GM12872 (cell line): Measurements from ENCODE around the gene NR1H4.

Experiments used
- CTCF ChIP-seq: IDR thresholded peaks from 3 replicates; pipeline ENCODE4 v1.5.1; 2011; ENCODE audit warnings: low read depth, mild to moderate bottlenecking, low read length, moderate library complexity; ENCODE audit not compliant: insufficient read depth

NR1H4 gene

GRCh38 chr12:100439797-100440196 lies 33.9 kb upstream of the NR1H4 start:
- no peak for TF ChIP-seq CTCF

GRCh38 chr12:100442403-100442802 lies 31.3 kb upstream of the NR1H4 start:
- no peak for TF ChIP-seq CTCF

GRCh38 chr12:100443434-100443833 lies 30.2 kb upstream of the NR1H4 start:
- TF ChIP-seq CTCF, result no peak

GRCh38 chr12:100445081-100445481 lies 28.6 kb upstream of the NR1H4 start:
- no peak for TF ChIP-seq CTCF

GRCh38 chr12:100447381-100447780 lies 26.3 kb upstream of the NR1H4 start:
- no peak for TF ChIP-seq CTCF

- TF ChIP-seq CTCF, result no peak
These were observed 25.0 kb upstream of the NR1H4 start for GRCh38 chr12:100448656-100449055.

- no peak for TF ChIP-seq CTCF
These were observed 22.9 kb upstream of the NR1H4 start for GRCh38 chr12:100450735-100451134.

- no peak for TF ChIP-seq CTCF
These were observed 19.7 kb upstream of the NR1H4 start for GRCh38 chr12:100453951-100454350.
